ENCODE results near the gene PRKG1.
"Not testable (repeated sequence)": the region's sequence is repeated elsewhere in the genome, so short reads cannot be mapped to it uniquely, and the experiment has no call there.

Gene PRKG1

GRCh38 chr10:52032681-52033629 lies 958.7 kb downstream of the PRKG1 start:
- DNase-seq = no peak
- H3K79me2 ChIP-seq (ENCODE audit: insufficient read depth, low read length) = no peaks in the 10 kb centered on the region
- no peak overlapping the region for H3K4me2 ChIP-seq (ENCODE audit: insufficient read depth, low read length)
- H3K4me1 ChIP-seq (ENCODE audit: insufficient read depth, low read length) = no peaks in the 10 kb centered on the region
- no peaks in the 10 kb centered on the region for H4K20me1 ChIP-seq (ENCODE audit: insufficient read depth, low read length)
- H3K36me3 ChIP-seq (ENCODE audit: insufficient read depth, low read length) = no peaks in the 10 kb centered on the region
- H3K9me3 ChIP-seq (ENCODE audit: insufficient read depth, low read length, severe bottlenecking) = no peaks in the 10 kb centered on the region
- H3K27ac ChIP-seq (ENCODE audit: low read length) = no peak overlapping the region
- TF ChIP-seq, protein P1, sequence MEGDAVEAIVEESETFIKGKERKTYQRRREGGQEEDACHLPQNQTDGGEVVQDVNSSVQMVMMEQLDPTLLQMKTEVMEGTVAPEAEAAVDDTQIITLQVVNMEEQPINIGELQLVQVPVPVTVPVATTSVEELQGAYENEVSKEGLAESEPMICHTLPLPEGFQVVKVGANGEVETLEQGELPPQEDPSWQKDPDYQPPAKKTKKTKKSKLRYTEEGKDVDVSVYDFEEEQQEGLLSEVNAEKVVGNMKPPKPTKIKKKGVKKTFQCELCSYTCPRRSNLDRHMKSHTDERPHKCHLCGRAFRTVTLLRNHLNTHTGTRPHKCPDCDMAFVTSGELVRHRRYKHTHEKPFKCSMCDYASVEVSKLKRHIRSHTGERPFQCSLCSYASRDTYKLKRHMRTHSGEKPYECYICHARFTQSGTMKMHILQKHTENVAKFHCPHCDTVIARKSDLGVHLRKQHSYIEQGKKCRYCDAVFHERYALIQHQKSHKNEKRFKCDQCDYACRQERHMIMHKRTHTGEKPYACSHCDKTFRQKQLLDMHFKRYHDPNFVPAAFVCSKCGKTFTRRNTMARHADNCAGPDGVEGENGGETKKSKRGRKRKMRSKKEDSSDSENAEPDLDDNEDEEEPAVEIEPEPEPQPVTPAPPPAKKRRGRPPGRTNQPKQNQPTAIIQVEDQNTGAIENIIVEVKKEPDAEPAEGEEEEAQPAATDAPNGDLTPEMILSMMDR (IDR thresholded peaks at IDR 0.05; ENCODE audit: borderline replicate concordance, extremely low read depth, low read length, poor library complexity, severe bottlenecking) = no peak
- TF ChIP-seq EZH2 (IDR thresholded peaks at IDR 0.05; ENCODE audit: borderline replicate concordance, low read depth, low read length, severe bottlenecking) = no peak
- H2AFZ ChIP-seq (ENCODE audit: low read depth, low read length) = no peak overlapping the region
- no peaks in the 10 kb centered on the region for H3K27me3 ChIP-seq (ENCODE audit: insufficient read depth, low read length, poor library complexity)
- ATAC-seq (ENCODE audit: insufficient read depth, low read depth) = no peak
- H3K4me3 ChIP-seq (ENCODE audit: low read depth in 1 of 2, low read length in 2 of 2) = no peak overlapping the region
- no peak overlapping the region for H3K9ac ChIP-seq (ENCODE audit: low read depth, low read length)

DNA sequence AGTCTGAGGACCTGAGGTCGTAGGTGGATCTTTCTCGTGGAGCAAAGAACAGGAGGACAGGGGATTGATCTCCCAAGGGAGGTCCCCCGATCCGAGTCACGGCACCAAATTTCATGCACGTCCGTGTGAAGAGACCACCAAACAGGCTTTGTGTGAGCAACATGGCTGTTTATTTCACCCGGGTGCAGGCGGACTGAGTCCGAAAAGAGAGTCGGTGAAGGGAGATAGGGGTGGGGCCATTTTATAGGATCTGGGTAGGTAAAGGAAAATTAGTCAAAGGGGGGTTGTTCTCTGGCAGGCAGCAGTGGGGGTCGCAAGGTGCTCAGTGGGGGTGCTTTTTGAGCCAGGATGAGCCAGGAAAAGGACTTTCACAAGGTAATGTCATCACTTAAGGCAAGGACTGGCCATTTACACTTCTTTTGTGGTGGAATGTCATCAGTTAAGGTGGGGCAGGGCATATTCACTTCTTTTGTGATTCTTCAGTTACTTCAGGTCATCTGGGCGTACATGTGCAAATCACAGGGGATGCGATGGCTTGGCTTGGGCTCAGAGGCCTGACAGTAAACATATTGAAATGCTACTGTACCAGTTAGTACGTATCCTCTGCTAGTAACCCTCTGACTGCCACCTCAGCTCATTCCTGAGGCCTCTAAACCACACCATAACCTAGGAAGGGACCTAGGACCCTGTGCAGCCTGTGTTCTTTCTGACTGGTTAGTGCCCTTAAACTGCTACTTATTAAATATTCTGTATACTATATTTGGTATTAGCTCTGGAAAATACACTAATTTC lies 964.9 kb downstream of the PRKG1 start:
- not testable (repeated sequence) for H3K4me2 ChIP-seq (ENCODE audit: insufficient read depth, low read length); ATAC-seq (ENCODE audit: insufficient read depth, low read depth); H3K9ac ChIP-seq (ENCODE audit: low read depth, low read length); H3K9me3 ChIP-seq (ENCODE audit: insufficient read depth, low read length, severe bottlenecking); H3K27me3 ChIP-seq (ENCODE audit: insufficient read depth, low read length, poor library complexity); H2AFZ ChIP-seq (ENCODE audit: low read depth, low read length); H3K4me1 ChIP-seq (ENCODE audit: insufficient read depth, low read length); H3K4me3 ChIP-seq (ENCODE audit: low read depth in 1 of 2, low read length in 2 of 2); H4K20me1 ChIP-seq (ENCODE audit: insufficient read depth, low read length); H3K27ac ChIP-seq (ENCODE audit: low read length); DNase-seq; H3K36me3 ChIP-seq (ENCODE audit: insufficient read depth, low read length); H3K79me2 ChIP-seq (ENCODE audit: insufficient read depth, low read length)

GRCh38 chr10:52040486-52040885 lies 966.2 kb downstream of the PRKG1 start:
- no peak for ATAC-seq (ENCODE audit: insufficient read depth, low read depth)

More at GRCh38 chr10:52040486-52040885, 966.2 kb downstream of the PRKG1 start:
- Histone ChIP-seq H3K9me3 (ENCODE audit: insufficient read depth, low read length, severe bottlenecking) (no peaks in the 10 kb centered on the region), H3K9ac (ENCODE audit: low read depth, low read length) (no peak overlapping the region), H3K79me2 (ENCODE audit: insufficient read depth, low read length) (no peaks in the 10 kb centered on the region), H3K27ac (ENCODE audit: low read length) (no peak overlapping the region), H3K27me3 (ENCODE audit: insufficient read depth, low read length, poor library complexity) (no peaks in the 10 kb centered on the region), H4K20me1 (ENCODE audit: insufficient read depth, low read length) (no peaks in the 10 kb centered on the region), H3K4me2 (ENCODE audit: insufficient read depth, low read length) (no peak overlapping the region), H3K36me3 (ENCODE audit: insufficient read depth, low read length) (no peaks in the 10 kb centered on the region), H3K4me3 (ENCODE audit: low read depth in 1 of 2, low read length in 2 of 2) (no peak overlapping the region), H2AFZ (ENCODE audit: low read depth, low read length) (no peak overlapping the region), H3K4me1 (ENCODE audit: insufficient read depth, low read length) (no peaks in the 10 kb centered on the region)
- TF ChIP-seq, protein P1 (IDR thresholded peaks at IDR 0.05; ENCODE audit: borderline replicate concordance, extremely low read depth, low read length, poor library complexity, severe bottlenecking) = no peak
- TF ChIP-seq EZH2 (IDR thresholded peaks at IDR 0.05; ENCODE audit: borderline replicate concordance, low read depth, low read length, severe bottlenecking) = no peak
- DNase-seq = no peak
